ENCODE results near the gene CSRP2. TPM values are rescaled to one million over a fixed set of nuclear protein-coding genes. Genes with fewer than 3 reads are reported as not detected.
A peak's percentile ranks its signal among the peaks of the same experiment; 100 is the strongest.

The CSRP2 gene
- 100 to 1,000 TPM in 1 of 4 donors, 10 to 100 TPM in 3; 46.1 to 129 (median 74.8) TPM for total RNA-seq

- intact Hi-C loops (cut with DNase I): loop anchor here (5.0 to 10.0 kb wide), 2 partner anchors 54 to 117 kb away; partner anchors contain the start of gene ZDHHC17
- Histone ChIP-seq H3K9me3 (no peaks in the 10 kb centered on the region), H3K27ac (replicated peaks in 1 of 4) (peak within 1 kb of the TSS; percentile 92 to 96 (median 94)), H3K4me3 (peak within 1 kb of the TSS; percentile 79 to 87 (median 82)), H3K36me3 (no peaks in the 10 kb centered on the region), H3K4me1 (peaks cover 18 to 55% (median 44%) of the 10 kb centered on the region in 4 donors), H3K27me3 (no peaks in the 10 kb centered on the region)
- peak; percentile 21 for TF ChIP-seq EP300 (IDR thresholded peaks at IDR 0.05)
- TF ChIP-seq POLR2AphosphoS5 (IDR thresholded peaks at IDR 0.05): peak; percentile 88 to 97
- TF ChIP-seq POLR2A (IDR thresholded peaks at IDR 0.05; ENCODE audit: low read depth): no peak
- TF ChIP-seq CTCF (IDR thresholded peaks at IDR 0.05): peak in 2 of 3 experiments; percentile 15 to 57
- DNase-seq (ENCODE audit: extremely low spot score): peak; percentile 95
- under 1% methylated on average over 25 of the region's 71 CpGs for WGBS
Measured at GRCh38 chr12:76878899-76879709, at the start of gene CSRP2. TSS of gene CSRP2 (minus strand) at chr12:76879019. CDS start at chr12:76866260, 12,759 bp downstream.

- TF ChIP-seq CTCF (IDR thresholded peaks at IDR 0.05) (peak; percentile 38 to 47 (median 40)), POLR2AphosphoS5 (IDR thresholded peaks at IDR 0.05) (no peak), EP300 (IDR thresholded peaks at IDR 0.05) (no peak), POLR2A (IDR thresholded peaks at IDR 0.05; ENCODE audit: low read depth) (no peak)
- H3K36me3 ChIP-seq: no peaks in the 10 kb centered on the region
- intact Hi-C loops (cut with DNase I): no loop called here
- no peaks in the 10 kb centered on the region for H3K4me1 ChIP-seq
- no peak overlapping the region for H3K4me3 ChIP-seq
- no peak for DNase-seq (ENCODE audit: extremely low spot score)
- no peaks in the 10 kb centered on the region for H3K9me3 ChIP-seq
- no peak overlapping the region for H3K27ac ChIP-seq (replicated peaks in 1 of 4)
- WGBS: 86% methylated on average over 2 of the region's 2 CpGs
- no peaks in the 10 kb centered on the region for H3K27me3 ChIP-seq
Measured at GRCh38 chr12:76927170-76927784, 48.5 kb upstream of the CSRP2 start.

- no peaks in the 10 kb centered on the region for H3K36me3 ChIP-seq
- H3K27ac ChIP-seq (replicated peaks in 1 of 4): no peak overlapping the region
- 68% methylated on average over 1 of the region's 1 CpG for WGBS
- no peaks in the 10 kb centered on the region for H3K9me3 ChIP-seq
- no peak overlapping the region for H3K4me3 ChIP-seq
- TF ChIP-seq POLR2AphosphoS5 (IDR thresholded peaks at IDR 0.05) (no peak), EP300 (IDR thresholded peaks at IDR 0.05) (no peak), CTCF (IDR thresholded peaks at IDR 0.05) (no peak), POLR2A (IDR thresholded peaks at IDR 0.05; ENCODE audit: low read depth) (no peak)
- DNase-seq (ENCODE audit: extremely low spot score): no peak
- H3K4me1 ChIP-seq: no peaks in the 10 kb centered on the region
- H3K27me3 ChIP-seq: no peaks in the 10 kb centered on the region
- intact Hi-C loops (cut with DNase I): no loop called here
Measured at GRCh38 chr12:76925135-76925534, 46.3 kb upstream of the CSRP2 start.

GRCh38 chr12:76922866-76923265 lies 44.0 kb upstream of the CSRP2 start:
- H3K36me3 ChIP-seq: no peaks in the 10 kb centered on the region
- no peak for DNase-seq (ENCODE audit: extremely low spot score)
- WGBS: 92% methylated on average over 2 of the region's 2 CpGs
- no peaks in the 10 kb centered on the region for H3K27me3 ChIP-seq
- no peak overlapping the region for H3K4me3 ChIP-seq
- H3K9me3 ChIP-seq: no peaks in the 10 kb centered on the region
- TF ChIP-seq CTCF (IDR thresholded peaks at IDR 0.05) (no peak), EP300 (IDR thresholded peaks at IDR 0.05) (no peak), POLR2AphosphoS5 (IDR thresholded peaks at IDR 0.05) (no peak), POLR2A (IDR thresholded peaks at IDR 0.05; ENCODE audit: low read depth) (no peak)
- H3K4me1 ChIP-seq: no peaks in the 10 kb centered on the region
- intact Hi-C loops (cut with DNase I): no loop called here
- H3K27ac ChIP-seq (replicated peaks in 1 of 4): peak overlapping the region in 1 of 4 donors; percentile 7
